A549 (cell line): ENCODE data around the gene DUSP9. TPM values are rescaled to one million over a fixed set of nuclear protein-coding genes. Genes with fewer than 3 reads are reported as not detected.

Source experiments
- BHLHE40 ChIP-seq: IDR thresholded peaks from 2 replicates; pipeline ENCODE4 v1.6.1; 2012; ENCODE audit warnings: low read depth, low read length, inconsistent platforms
- CBX2 ChIP-seq: fragments of 200-600 bp; sonication (generic); IDR thresholded peaks from 2 replicates; pipeline ENCODE4 v1.6.1; 2016; ENCODE audit warnings: low read depth, mild to moderate bottlenecking, borderline replicate concordance
- CBX8 ChIP-seq: fragments of 200-600 bp; sonication (generic); IDR thresholded peaks from 2 replicates; pipeline ENCODE4 v1.6.1; 2016
- CHD2 ChIP-seq: fragments of 150-350 bp; IDR thresholded peaks from 2 replicates; pipeline ENCODE4 v1.6.1; 2014; ENCODE audit warnings: low read length; ENCODE audit not compliant: partially characterized antibody
- CHD4 ChIP-seq: fragments of 200-600 bp; sonication (generic); IDR thresholded peaks from 2 replicates; pipeline ENCODE4 v1.6.1; 2016; ENCODE audit warnings: antibody characterized with exemption, mild to moderate bottlenecking, borderline replicate concordance
- EHF ChIP-seq: fragments of 250-450 bp; sonication (Bioruptor Pico); IDR thresholded peaks from 2 replicates; pipeline ENCODE4 v1.5.0; 2020; ENCODE audit warnings: mild to moderate bottlenecking
- EP300 ChIP-seq, 2 experiments: fragments of >200 bp; sonication (Bioruptor Twin); formaldehyde crosslinking; IDR thresholded peaks; 2 replicates in 1 of 2; 3 replicates in 1 of 2; pipeline ENCODE4 v1.6.1; 2016 to 2017
- ESRRA ChIP-seq: fragments of 150-350 bp; IDR thresholded peaks from 2 replicates; pipeline ENCODE4 v1.6.1; 2014; ENCODE audit warnings: mild to moderate bottlenecking, low read length, borderline replicate concordance
- FOXS1 ChIP-seq: fragments of 250-450 bp; sonication (Bioruptor Pico); IDR thresholded peaks from 2 replicates; pipeline ENCODE4 v1.5.0; 2020; ENCODE audit warnings: mild to moderate bottlenecking, moderate library complexity
- GATA3 ChIP-seq: IDR thresholded peaks from 2 replicates; pipeline ENCODE4 v1.6.1; 2012; ENCODE audit warnings: borderline replicate concordance
- HDAC2 ChIP-seq: fragments of 200-600 bp; sonication (generic); IDR thresholded peaks from 2 replicates; pipeline ENCODE4 v1.6.1; 2016
- HEYL ChIP-seq: fragments of 250-450 bp; sonication (Bioruptor Pico); IDR thresholded peaks from 2 replicates; pipeline ENCODE4 v1.8.0; 2021; ENCODE audit warnings: mild to moderate bottlenecking, moderate library complexity
- HOXA7 ChIP-seq: fragments of 250-450 bp; sonication (Bioruptor Pico); IDR thresholded peaks from 2 replicates; pipeline ENCODE4 v1.5.0; 2020; ENCODE audit warnings: mild to moderate bottlenecking, moderate library complexity
- KDM5A ChIP-seq: fragments of 200-600 bp; sonication (generic); IDR thresholded peaks from 2 replicates; pipeline ENCODE4 v1.6.1; 2016; ENCODE audit warnings: antibody characterized with exemption, mild to moderate bottlenecking
- MAZ ChIP-seq: fragments of 150-350 bp; IDR thresholded peaks from 2 replicates; pipeline ENCODE4 v1.6.1; 2014; ENCODE audit warnings: antibody characterized with exemption, low read depth, low read length, borderline replicate concordance
- MYC ChIP-seq: IDR thresholded peaks from 2 replicates; pipeline ENCODE4 v1.6.1; 2012; ENCODE audit warnings: mild to moderate bottlenecking, inconsistent platforms, low read length, improper control_type of control experiment, borderline replicate concordance
- NFE2L2 ChIP-seq: fragments of 150-350 bp; conservative IDR thresholded peaks from 2 replicates; pipeline ENCODE4 v1.6.1; 2014; ENCODE audit warnings: low read length
- POLR2A ChIP-seq: IDR thresholded peaks from 2 replicates; pipeline ENCODE4 v1.6.1; 2012; ENCODE audit warnings: mild to moderate bottlenecking, low read length
- POLR2AphosphoS2 ChIP-seq: conservative IDR thresholded peaks from 2 replicates; pipeline ENCODE4 v1.6.1; 2012; ENCODE audit warnings: low read length, improper control_type of control experiment, inconsistent platforms
- RAD21 ChIP-seq, 2 experiments: fragments of >200 bp in 1 of 2; sonication (Bioruptor Twin) in 1 of 2; formaldehyde crosslinking in 1 of 2; IDR thresholded peaks in 1 of 2; conservative IDR thresholded peaks in 1 of 2; 2 replicates in 1 of 2; 3 replicates in 1 of 2; pipeline ENCODE4 v1.6.1; 2012 to 2018; ENCODE audit warnings: inconsistent platforms in 1 of 2
- RARB ChIP-seq: fragments of 250-450 bp; sonication (Bioruptor Pico); IDR thresholded peaks from 2 replicates; pipeline ENCODE4 v1.8.0; 2021; ENCODE audit warnings: mild to moderate bottlenecking, moderate library complexity
- SMC3 ChIP-seq: fragments of >200 bp; sonication (Bioruptor Twin); formaldehyde crosslinking; IDR thresholded peaks from 3 replicates; pipeline ENCODE4 v1.6.1; 2018; ENCODE audit warnings: inconsistent platforms
- TP53 ChIP-seq: fragments of 250-450 bp; sonication (Bioruptor Pico); IDR thresholded peaks from 2 replicates; pipeline ENCODE4 v1.5.0; 2021; ENCODE audit warnings: mild to moderate bottlenecking, moderate library complexity
- ZNF302 ChIP-seq: fragments of 250-450 bp; sonication (Bioruptor Pico); IDR thresholded peaks from 2 replicates; pipeline ENCODE4 v1.9.0; 2021; ENCODE audit warnings: inconsistent platforms, mild to moderate bottlenecking, moderate library complexity
- polyA plus RNA-seq, 4 experiments: library from polyadenylated mRNA; depleted of rRNA in 3 of 4; stranded (reverse); fragments of >200 nt; fragmentation: RNase III in 1 of 4; extraction: RNeasy Plus Mini Kit Qiagen cat#74134 plus additional on column Dnase treatment in 1 of 4; gene quantifications; 2 replicates in 3 of 4; 3 replicates in 1 of 4; pipeline ENCODE4 v1.2.3, GENCODE V29; 2011 to 2017
- TF ChIP-seq, protein P1 (sequence below): IDR thresholded peaks from 2 replicates; pipeline ENCODE4 v1.6.1; 2012; ENCODE audit warnings: low read depth, borderline replicate concordance
- TF ChIP-seq, protein P2 (sequence below): fragments of 150-350 bp; IDR thresholded peaks from 2 replicates; pipeline ENCODE4 v1.6.1; 2014; ENCODE audit warnings: low read depth, mild to moderate bottlenecking, low read length
- TF ChIP-seq, protein P3 (sequence below): fragments of >200 bp; sonication (Bioruptor Twin); formaldehyde crosslinking; IDR thresholded peaks from 2 replicates; pipeline ENCODE4 v1.6.1; 2016
- TF ChIP-seq, protein P4 (sequence below): fragments of 250-450 bp; sonication (Bioruptor Pico); IDR thresholded peaks from 2 replicates; pipeline ENCODE4 v1.5.0; 2021; ENCODE audit warnings: mild to moderate bottlenecking, moderate library complexity, borderline replicate concordance
- TF ChIP-seq, protein P5 (sequence below): IDR thresholded peaks from 2 replicates; pipeline ENCODE4 v1.6.1; 2012
- TF ChIP-seq, protein P6 (sequence below): fragments of >200 bp; sonication (Bioruptor Twin); formaldehyde crosslinking; IDR thresholded peaks from 3 replicates; pipeline ENCODE4 v1.6.1; 2016
- TF ChIP-seq, protein P7 (sequence below): fragments of 200-600 bp; sonication (generic); IDR thresholded peaks from 2 replicates; pipeline ENCODE4 v1.6.1; 2016; ENCODE audit warnings: antibody characterized with exemption, mild to moderate bottlenecking, moderate library complexity
- TF ChIP-seq, protein P8 (sequence below): IDR thresholded peaks from 2 replicates; pipeline ENCODE4 v1.6.1; 2012

The DUSP9 gene
- polyA plus RNA-seq, 2 of the 4 experiments (the other 2 are of a cell fraction): 0.75 to 1.6 TPM

DNA sequence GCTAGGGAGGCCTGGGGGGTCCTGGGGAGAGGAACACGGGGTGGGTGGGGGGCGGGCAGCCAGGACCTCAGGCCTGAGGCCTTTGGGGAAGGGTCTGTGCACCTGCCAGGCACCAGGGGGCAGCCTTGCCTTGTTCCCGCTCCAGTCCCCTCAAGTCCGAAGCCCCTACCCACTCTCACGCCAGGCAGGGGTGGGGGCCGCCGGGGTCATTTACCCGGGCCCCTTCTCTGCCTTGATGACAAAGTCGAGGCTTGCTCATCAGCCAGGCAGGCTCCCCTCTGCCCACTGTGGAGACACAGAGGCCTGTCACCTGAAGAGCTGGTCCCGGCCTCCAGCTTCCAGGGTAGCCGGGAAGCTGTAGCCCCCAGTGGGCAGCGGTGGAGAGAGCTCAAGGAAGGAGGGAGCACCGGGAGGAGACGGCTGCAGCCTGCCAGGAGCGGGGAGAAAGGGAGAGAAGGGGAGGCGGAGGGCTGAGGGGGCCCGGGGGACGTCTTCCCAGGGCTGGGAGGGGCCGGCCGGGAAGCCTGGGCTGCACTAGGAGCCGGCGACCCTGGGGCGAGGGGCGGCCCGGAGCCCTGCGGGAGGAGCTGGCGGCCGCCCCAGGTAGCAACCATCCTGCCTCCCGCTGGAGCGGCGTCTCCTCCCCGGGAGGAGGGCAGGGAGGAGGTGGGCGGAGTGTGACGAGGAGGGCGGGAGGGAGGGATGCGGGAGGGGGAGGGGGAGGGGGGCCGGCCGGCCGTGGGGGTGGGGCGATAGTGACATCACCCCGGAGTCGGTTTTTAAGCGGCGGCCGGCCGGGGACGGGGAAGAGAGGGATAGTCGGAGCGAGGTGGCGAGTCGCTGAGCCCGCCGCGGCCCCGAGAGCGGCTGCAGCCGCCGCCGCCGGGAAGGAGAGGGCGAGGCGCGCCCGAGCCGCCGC, 40.4 kb downstream of the DUSP9 start, which contains the start of gene SLC6A8 (continued):
- TF ChIP-seq FOXS1: no peak
- no peak for TF ChIP-seq CBX2
- no peak for TF ChIP-seq TP53 (CRISPR knock-in tag)
- TF ChIP-seq SMC3: 0 out of 3 replicates have a peak, but pooled peaks have one; percentile 5
- no peak for TF ChIP-seq KDM5A
- TF ChIP-seq, protein P1, sequence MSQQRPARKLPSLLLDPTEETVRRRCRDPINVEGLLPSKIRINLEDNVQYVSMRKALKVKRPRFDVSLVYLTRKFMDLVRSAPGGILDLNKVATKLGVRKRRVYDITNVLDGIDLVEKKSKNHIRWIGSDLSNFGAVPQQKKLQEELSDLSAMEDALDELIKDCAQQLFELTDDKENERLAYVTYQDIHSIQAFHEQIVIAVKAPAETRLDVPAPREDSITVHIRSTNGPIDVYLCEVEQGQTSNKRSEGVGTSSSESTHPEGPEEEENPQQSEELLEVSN: no peak
- TF ChIP-seq POLR2AphosphoS2: no peak
- TF ChIP-seq CBX8: no peak
- no peak for TF ChIP-seq EHF (CRISPR knock-in tag)
- no peak for TF ChIP-seq GATA3
- no peak for TF ChIP-seq ZNF302 (CRISPR knock-in tag)
- no peak for TF ChIP-seq NFE2L2
- no peak for TF ChIP-seq EP300 (IDR thresholded peaks at IDR 0.05)
- TF ChIP-seq, protein P2, sequence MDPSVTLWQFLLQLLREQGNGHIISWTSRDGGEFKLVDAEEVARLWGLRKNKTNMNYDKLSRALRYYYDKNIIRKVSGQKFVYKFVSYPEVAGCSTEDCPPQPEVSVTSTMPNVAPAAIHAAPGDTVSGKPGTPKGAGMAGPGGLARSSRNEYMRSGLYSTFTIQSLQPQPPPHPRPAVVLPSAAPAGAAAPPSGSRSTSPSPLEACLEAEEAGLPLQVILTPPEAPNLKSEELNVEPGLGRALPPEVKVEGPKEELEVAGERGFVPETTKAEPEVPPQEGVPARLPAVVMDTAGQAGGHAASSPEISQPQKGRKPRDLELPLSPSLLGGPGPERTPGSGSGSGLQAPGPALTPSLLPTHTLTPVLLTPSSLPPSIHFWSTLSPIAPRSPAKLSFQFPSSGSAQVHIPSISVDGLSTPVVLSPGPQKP: no peak
- TF ChIP-seq CHD2: no peak
- TF ChIP-seq, protein P3, sequence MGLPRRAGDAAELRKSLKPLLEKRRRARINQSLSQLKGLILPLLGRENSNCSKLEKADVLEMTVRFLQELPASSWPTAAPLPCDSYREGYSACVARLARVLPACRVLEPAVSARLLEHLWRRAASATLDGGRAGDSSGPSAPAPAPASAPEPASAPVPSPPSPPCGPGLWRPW: no peak
- TF ChIP-seq MAZ: no peak
- TF ChIP-seq HDAC2: no peak
- TF ChIP-seq RAD21 (conservative IDR thresholded peaks at IDR 0.05 in 1 of 2, IDR thresholded peaks at IDR 0.05 in 1 of 2): 0 out of 5 replicates have a peak, but pooled peaks of 1 of the 2 experiments have one; percentile 16
- TF ChIP-seq MYC: no peak
- TF ChIP-seq, protein P4, sequence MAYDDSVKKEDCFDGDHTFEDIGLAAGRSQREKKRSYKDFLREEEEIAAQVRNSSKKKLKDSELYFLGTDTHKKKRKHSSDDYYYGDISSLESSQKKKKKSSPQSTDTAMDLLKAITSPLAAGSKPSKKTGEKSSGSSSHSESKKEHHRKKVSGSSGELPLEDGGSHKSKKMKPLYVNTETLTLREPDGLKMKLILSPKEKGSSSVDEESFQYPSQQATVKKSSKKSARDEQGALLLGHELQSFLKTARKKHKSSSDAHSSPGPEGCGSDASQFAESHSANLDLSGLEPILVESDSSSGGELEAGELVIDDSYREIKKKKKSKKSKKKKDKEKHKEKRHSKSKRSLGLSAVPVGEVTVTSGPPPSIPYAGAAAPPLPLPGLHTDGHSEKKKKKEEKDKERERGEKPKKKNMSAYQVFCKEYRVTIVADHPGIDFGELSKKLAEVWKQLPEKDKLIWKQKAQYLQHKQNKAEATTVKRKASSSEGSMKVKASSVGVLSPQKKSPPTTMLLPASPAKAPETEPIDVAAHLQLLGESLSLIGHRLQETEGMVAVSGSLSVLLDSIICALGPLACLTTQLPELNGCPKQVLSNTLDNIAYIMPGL: no peak
- TF ChIP-seq, protein P5, sequence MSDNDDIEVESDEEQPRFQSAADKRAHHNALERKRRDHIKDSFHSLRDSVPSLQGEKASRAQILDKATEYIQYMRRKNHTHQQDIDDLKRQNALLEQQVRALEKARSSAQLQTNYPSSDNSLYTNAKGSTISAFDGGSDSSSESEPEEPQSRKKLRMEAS: no peak
- TF ChIP-seq, protein P6, sequence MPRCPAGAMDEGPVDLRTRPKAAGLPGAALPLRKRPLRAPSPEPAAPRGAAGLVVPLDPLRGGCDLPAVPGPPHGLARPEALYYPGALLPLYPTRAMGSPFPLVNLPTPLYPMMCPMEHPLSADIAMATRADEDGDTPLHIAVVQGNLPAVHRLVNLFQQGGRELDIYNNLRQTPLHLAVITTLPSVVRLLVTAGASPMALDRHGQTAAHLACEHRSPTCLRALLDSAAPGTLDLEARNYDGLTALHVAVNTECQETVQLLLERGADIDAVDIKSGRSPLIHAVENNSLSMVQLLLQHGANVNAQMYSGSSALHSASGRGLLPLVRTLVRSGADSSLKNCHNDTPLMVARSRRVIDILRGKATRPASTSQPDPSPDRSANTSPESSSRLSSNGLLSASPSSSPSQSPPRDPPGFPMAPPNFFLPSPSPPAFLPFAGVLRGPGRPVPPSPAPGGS: peak; percentile 76; the same call in 1 of the 3 replicates
- no peak for TF ChIP-seq HEYL
- no peak for TF ChIP-seq ESRRA
- TF ChIP-seq, protein P7, sequence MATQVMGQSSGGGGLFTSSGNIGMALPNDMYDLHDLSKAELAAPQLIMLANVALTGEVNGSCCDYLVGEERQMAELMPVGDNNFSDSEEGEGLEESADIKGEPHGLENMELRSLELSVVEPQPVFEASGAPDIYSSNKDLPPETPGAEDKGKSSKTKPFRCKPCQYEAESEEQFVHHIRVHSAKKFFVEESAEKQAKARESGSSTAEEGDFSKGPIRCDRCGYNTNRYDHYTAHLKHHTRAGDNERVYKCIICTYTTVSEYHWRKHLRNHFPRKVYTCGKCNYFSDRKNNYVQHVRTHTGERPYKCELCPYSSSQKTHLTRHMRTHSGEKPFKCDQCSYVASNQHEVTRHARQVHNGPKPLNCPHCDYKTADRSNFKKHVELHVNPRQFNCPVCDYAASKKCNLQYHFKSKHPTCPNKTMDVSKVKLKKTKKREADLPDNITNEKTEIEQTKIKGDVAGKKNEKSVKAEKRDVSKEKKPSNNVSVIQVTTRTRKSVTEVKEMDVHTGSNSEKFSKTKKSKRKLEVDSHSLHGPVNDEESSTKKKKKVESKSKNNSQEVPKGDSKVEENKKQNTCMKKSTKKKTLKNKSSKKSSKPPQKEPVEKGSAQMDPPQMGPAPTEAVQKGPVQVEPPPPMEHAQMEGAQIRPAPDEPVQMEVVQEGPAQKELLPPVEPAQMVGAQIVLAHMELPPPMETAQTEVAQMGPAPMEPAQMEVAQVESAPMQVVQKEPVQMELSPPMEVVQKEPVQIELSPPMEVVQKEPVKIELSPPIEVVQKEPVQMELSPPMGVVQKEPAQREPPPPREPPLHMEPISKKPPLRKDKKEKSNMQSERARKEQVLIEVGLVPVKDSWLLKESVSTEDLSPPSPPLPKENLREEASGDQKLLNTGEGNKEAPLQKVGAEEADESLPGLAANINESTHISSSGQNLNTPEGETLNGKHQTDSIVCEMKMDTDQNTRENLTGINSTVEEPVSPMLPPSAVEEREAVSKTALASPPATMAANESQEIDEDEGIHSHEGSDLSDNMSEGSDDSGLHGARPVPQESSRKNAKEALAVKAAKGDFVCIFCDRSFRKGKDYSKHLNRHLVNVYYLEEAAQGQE: no peak
- peak; percentile 66 for TF ChIP-seq POLR2A
- no peak for TF ChIP-seq BHLHE40
- no peak for TF ChIP-seq CHD4
- TF ChIP-seq, protein P8, sequence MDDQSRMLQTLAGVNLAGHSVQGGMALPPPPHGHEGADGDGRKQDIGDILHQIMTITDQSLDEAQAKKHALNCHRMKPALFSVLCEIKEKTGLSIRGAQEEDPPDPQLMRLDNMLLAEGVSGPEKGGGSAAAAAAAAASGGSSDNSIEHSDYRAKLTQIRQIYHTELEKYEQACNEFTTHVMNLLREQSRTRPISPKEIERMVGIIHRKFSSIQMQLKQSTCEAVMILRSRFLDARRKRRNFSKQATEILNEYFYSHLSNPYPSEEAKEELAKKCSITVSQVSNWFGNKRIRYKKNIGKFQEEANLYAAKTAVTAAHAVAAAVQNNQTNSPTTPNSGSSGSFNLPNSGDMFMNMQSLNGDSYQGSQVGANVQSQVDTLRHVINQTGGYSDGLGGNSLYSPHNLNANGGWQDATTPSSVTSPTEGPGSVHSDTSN: no peak
- TF ChIP-seq HOXA7 (CRISPR knock-in tag): no peak
- TF ChIP-seq RARB (CRISPR knock-in tag): no peak
